ENCODE measurements around the gene AGPAT1. TPM values are rescaled to one million over a fixed set of nuclear protein-coding genes. Genes with fewer than 3 reads are reported as not detected.

The AGPAT1 gene
- total and polyA plus RNA-seq, 2 of the 13 experiments (the other 11 are each of a cell fraction or from before 2014, with no cell fraction given), result 51.3 to 139 TPM

GRCh38 chr6:32177183-32177787, 1.4 kb upstream of the AGPAT1 start (continued):
- TF ChIP-seq ZBTB46 (CRISPR knock-in tag; IDR thresholded peaks at IDR 0.05; ENCODE audit: borderline replicate concordance), result 0 out of 2 replicates have a peak, but pooled peaks have one; percentile 28
- TF ChIP-seq ZNF317 (CRISPR knock-in tag; IDR thresholded peaks at IDR 0.05), result peak; percentile 69; the same call in 1 of the 2 replicates
- TF ChIP-seq PRMT3 (CRISPR knock-in tag; IDR thresholded peaks at IDR 0.05; ENCODE audit: borderline replicate concordance, low read depth), result no peak
- TF ChIP-seq CBX5 (CRISPR knock-in tag; IDR thresholded peaks at IDR 0.05; ENCODE audit: borderline replicate concordance), result no peak
- 0 out of 2 replicates have a peak, but pooled peaks have one; percentile 16 for TF ChIP-seq ZNF598 (CRISPR knock-in tag; IDR thresholded peaks at IDR 0.05; ENCODE audit: borderline replicate concordance)
- no peak for TF ChIP-seq ZSCAN25 (CRISPR knock-in tag; IDR thresholded peaks at IDR 0.05)
- no peak for TF ChIP-seq ZNF30 (CRISPR knock-in tag; IDR thresholded peaks at IDR 0.05)
- TF ChIP-seq TFDP2 (CRISPR knock-in tag; IDR thresholded peaks at IDR 0.05), result peak; percentile 79
- no peak for TF ChIP-seq HNRNPH1 (optimal IDR thresholded peaks at IDR 0.05; ENCODE audit: low read depth, low read length)
- TF ChIP-seq ATF7-NPFF (CRISPR knock-in tag; IDR thresholded peaks at IDR 0.05; ENCODE audit: low read depth), result 0 out of 2 replicates have a peak, but pooled peaks have one; percentile 7
- TF ChIP-seq GTF3A (CRISPR knock-in tag; conservative IDR thresholded peaks at IDR 0.05), result no peak
- TF ChIP-seq NPAS2 (CRISPR knock-in tag; IDR thresholded peaks at IDR 0.05; ENCODE audit: borderline replicate concordance), result no peak
- no peak for TF ChIP-seq SMARCC2 (IDR thresholded peaks at IDR 0.05)
- TF ChIP-seq ZBTB1 (CRISPR knock-in tag; IDR thresholded peaks at IDR 0.05; ENCODE audit: borderline replicate concordance), result no peak
- no peak for TF ChIP-seq MATR3 (CRISPR knock-in tag; IDR thresholded peaks at IDR 0.05)
- no peak for TF ChIP-seq GLMP (CRISPR knock-in tag; IDR thresholded peaks at IDR 0.05; ENCODE audit: borderline replicate concordance)
- TF ChIP-seq ZMYM3 (CRISPR knock-in tag; IDR thresholded peaks at IDR 0.05), result 0 out of 2 replicates have a peak, but pooled peaks have one; percentile 56
- TF ChIP-seq KDM4B (CRISPR knock-in tag; IDR thresholded peaks at IDR 0.05), result no peak; the same call in 1 of the 2 replicates
- no peak; the same call in 1 of the 2 replicates for TF ChIP-seq ZFP91 (CRISPR knock-in tag; IDR thresholded peaks at IDR 0.05; ENCODE audit: borderline replicate concordance)
- TF ChIP-seq HMGXB4 (CRISPR knock-in tag; IDR thresholded peaks at IDR 0.05; ENCODE audit: borderline replicate concordance in 1 of 2, low read depth in 1 of 2), result peak; percentile 11 to 51; a peak in 2 of 4 replicates
- TF ChIP-seq ARNT2 (CRISPR knock-in tag; IDR thresholded peaks at IDR 0.05; ENCODE audit: low read depth), result peak; percentile 38
